OCI-LY7 (cell line): ENCODE data around the gene KNDC1. TPM values are rescaled to one million over a fixed set of nuclear protein-coding genes. Genes with fewer than 3 reads are reported as not detected.

ENCODE experiments used
- BruUV-seq: library from RNA; stranded (reverse); fragments of 400-500 nt; replicated peaks from 2 replicates; lab custom pipeline; 2021; lab: Mats Ljungman, UMichigan
- CTCF ChIA-PET: fragments of 300-600 bp; sonication (Branson Sonifier 250); formaldehyde crosslinking; loops from one replicate; lab custom pipeline; 2022; ENCODE audit warnings: antibody characterized with exemption; ENCODE audit not compliant: unreplicated experiment; lab: Charles Lee
- POLR2A ChIA-PET: fragments of 300-600 bp; sonication (Branson Sonifier 250); formaldehyde crosslinking; loops from one replicate; lab custom pipeline; 2022; ENCODE audit warnings: antibody characterized with exemption; lab: Charles Lee
- DNase-seq: peaks from one replicate; pipeline ENCODE4 v3.0.0-alpha.2; 2015; ENCODE audit warnings: low spot score
- H2AFZ ChIP-seq: fragments of 200-600 bp; sonication (generic), shearing (Covaris generic); 2 replicates; pipeline ENCODE4 v1.6.1; 2014; ENCODE audit warnings: mild to moderate bottlenecking, antibody characterized with exemption, low read length, moderate library complexity
- H3K27ac ChIP-seq: fragments of 200-600 bp; sonication (generic); 2 replicates; pipeline ENCODE4 v1.5.1; 2014; ENCODE audit warnings: mixed run types, low read depth, mild to moderate bottlenecking, moderate library complexity, low read length, inconsistent platforms; ENCODE audit not compliant: poor library complexity, severe bottlenecking
- H3K36me3 ChIP-seq: fragments of 200-600 bp; sonication (generic); 2 replicates; pipeline ENCODE4 v1.6.1; 2014; ENCODE audit warnings: mild to moderate bottlenecking, antibody characterized with exemption, low read length, moderate library complexity, mixed read lengths; ENCODE audit not compliant: insufficient read depth
- H3K4me1 ChIP-seq: fragments of 200-600 bp; sonication (generic); 2 replicates; pipeline ENCODE4 v1.5.1; 2014; ENCODE audit warnings: mild to moderate bottlenecking, low read length; ENCODE audit not compliant: insufficient read depth, poor library complexity, severe bottlenecking
- H3K4me2 ChIP-seq: fragments of 200-600 bp; sonication (generic); 2 replicates; pipeline ENCODE4 v1.6.1; 2014; ENCODE audit warnings: mild to moderate bottlenecking, low read length
- H3K4me3 ChIP-seq: fragments of 200-600 bp; sonication (generic); 2 replicates; pipeline ENCODE4 v1.5.1; 2014; ENCODE audit warnings: mild to moderate bottlenecking, low read depth, low read length; ENCODE audit not compliant: poor library complexity, severe bottlenecking
- H3K79me2 ChIP-seq: fragments of 200-600 bp; sonication (generic); 2 replicates; pipeline ENCODE4 v1.6.1; 2016; ENCODE audit warnings: low read depth, mild to moderate bottlenecking, low read length, moderate library complexity, mixed read lengths; ENCODE audit not compliant: insufficient read depth
- H3K9me2 ChIP-seq: fragments of 200-600 bp; sonication (generic); 2 replicates; pipeline ENCODE4 v1.6.1; 2016; ENCODE audit warnings: mild to moderate bottlenecking, low read length, mixed read lengths; ENCODE audit not compliant: insufficient read depth
- H3K9me3 ChIP-seq: fragments of 200-600 bp; sonication (generic); 2 replicates; pipeline ENCODE4 v1.6.1; 2014; ENCODE audit warnings: mild to moderate bottlenecking, mixed run types, low read length, mixed read lengths
- H4K20me1 ChIP-seq: fragments of 200-600 bp; sonication (generic); 2 replicates; pipeline ENCODE4 v1.6.1; 2014; ENCODE audit warnings: mild to moderate bottlenecking, antibody characterized with exemption, low read length, moderate library complexity, mixed read lengths; ENCODE audit not compliant: insufficient read depth
- CTCF ChIP-seq: fragments of 200-600 bp; sonication (generic); conservative IDR thresholded peaks from 2 replicates; pipeline ENCODE4 v1.5.1; 2014; ENCODE audit warnings: mild to moderate bottlenecking, antibody characterized with exemption, low read length, moderate library complexity, mixed read lengths
- EZH2phosphoT487 ChIP-seq: fragments of 200-600 bp; sonication (generic); IDR thresholded peaks from 2 replicates; pipeline ENCODE4 v1.6.1; 2018; ENCODE audit warnings: low read depth, borderline replicate concordance, mild to moderate bottlenecking, mixed run types, antibody characterized with exemption, low read length, moderate library complexity, mixed read lengths
- intact Hi-C: fragments of 100-400 bp; cut with micrococcal nuclease; formaldehyde crosslinking; loops from one replicate; pipeline ENCODE4 v1.10.0; 2022; ENCODE audit not compliant: unreplicated experiment
- total RNA-seq, 2 experiments: library from RNA; depleted of rRNA in 1 of 2; stranded (reverse); fragments of >200 nt in 1 of 2; shearing (Covaris generic) in 1 of 2; gene quantifications; 2 replicates each; pipeline ENCODE4 v1.2.3, GENCODE V29; 2014 to 2022

The KNDC1 gene
- total RNA-seq, 2 experiments from 2014 or later = not detected

- POLR2A ChIA-PET = no interaction called here
- Histone ChIP-seq H3K9me2 (no peaks in the 10 kb centered on the region), H3K4me3 (no peak overlapping the region), H4K20me1 (no peaks in the 10 kb centered on the region), H3K79me2 (no peaks in the 10 kb centered on the region), H3K4me1 (no peaks in the 10 kb centered on the region), H2AFZ (no peak overlapping the region), H3K4me2 (no peak overlapping the region), H3K36me3 (no peaks in the 10 kb centered on the region), H3K27ac (no peak overlapping the region), H3K9me3 (no peaks in the 10 kb centered on the region)
- intact Hi-C loops = no loop called here
- CTCF ChIA-PET = no interaction called here
- no peak for TF ChIP-seq CTCF
- no peak for TF ChIP-seq EZH2phosphoT487
- DNase-seq = no peak
- no TSS peak for BruUV-seq
Measured at GRCh38 chr10:133164816-133165555, 5.0 kb downstream of the KNDC1 start.

GRCh38 chr10:133165556-133166503 lies 5.8 kb downstream of the KNDC1 start:
- Histone ChIP-seq H3K9me2 (no peaks in the 10 kb centered on the region), H2AFZ (no peak overlapping the region), H3K4me1 (no peaks in the 10 kb centered on the region), H3K79me2 (no peaks in the 10 kb centered on the region), H3K4me3 (no peak overlapping the region), H4K20me1 (no peaks in the 10 kb centered on the region), H3K4me2 (no peak overlapping the region), H3K9me3 (no peaks in the 10 kb centered on the region), H3K36me3 (no peaks in the 10 kb centered on the region), H3K27ac (no peak overlapping the region)
- intact Hi-C loops = no loop called here
- DNase-seq = no peak
- no peak for TF ChIP-seq CTCF
- no peak for TF ChIP-seq EZH2phosphoT487
- CTCF ChIA-PET = no interaction called here
- POLR2A ChIA-PET = no interaction called here
- no TSS peak for BruUV-seq

GRCh38 chr10:133166504-133166827 lies 6.4 kb downstream of the KNDC1 start:
- no peaks in the 10 kb centered on the region for H4K20me1 ChIP-seq
- no peaks in the 10 kb centered on the region for H3K79me2 ChIP-seq
- no peak overlapping the region for H3K4me2 ChIP-seq
- H3K4me3 ChIP-seq = no peak overlapping the region
- DNase-seq = no peak
- CTCF ChIA-PET = no interaction called here
- POLR2A ChIA-PET = no interaction called here
- no peaks in the 10 kb centered on the region for H3K9me3 ChIP-seq
- no TSS peak for BruUV-seq
- H2AFZ ChIP-seq = no peak overlapping the region
- H3K36me3 ChIP-seq = no peaks in the 10 kb centered on the region
- H3K4me1 ChIP-seq = no peaks in the 10 kb centered on the region
- H3K27ac ChIP-seq = no peak overlapping the region
- no peaks in the 10 kb centered on the region for H3K9me2 ChIP-seq
- TF ChIP-seq EZH2phosphoT487 = no peak
- TF ChIP-seq CTCF = no peak
- intact Hi-C loops = no loop called here
